ENCODE data around the gene C4A. TPM values are rescaled to one million over a fixed set of nuclear protein-coding genes. Genes with fewer than 3 reads are reported as not detected.

The C4A gene
- total and polyA plus RNA-seq, 2 of the 13 experiments (the other 11 are each of a cell fraction or from before 2014, with no cell fraction given) = 165 to 478 TPM

DNA sequence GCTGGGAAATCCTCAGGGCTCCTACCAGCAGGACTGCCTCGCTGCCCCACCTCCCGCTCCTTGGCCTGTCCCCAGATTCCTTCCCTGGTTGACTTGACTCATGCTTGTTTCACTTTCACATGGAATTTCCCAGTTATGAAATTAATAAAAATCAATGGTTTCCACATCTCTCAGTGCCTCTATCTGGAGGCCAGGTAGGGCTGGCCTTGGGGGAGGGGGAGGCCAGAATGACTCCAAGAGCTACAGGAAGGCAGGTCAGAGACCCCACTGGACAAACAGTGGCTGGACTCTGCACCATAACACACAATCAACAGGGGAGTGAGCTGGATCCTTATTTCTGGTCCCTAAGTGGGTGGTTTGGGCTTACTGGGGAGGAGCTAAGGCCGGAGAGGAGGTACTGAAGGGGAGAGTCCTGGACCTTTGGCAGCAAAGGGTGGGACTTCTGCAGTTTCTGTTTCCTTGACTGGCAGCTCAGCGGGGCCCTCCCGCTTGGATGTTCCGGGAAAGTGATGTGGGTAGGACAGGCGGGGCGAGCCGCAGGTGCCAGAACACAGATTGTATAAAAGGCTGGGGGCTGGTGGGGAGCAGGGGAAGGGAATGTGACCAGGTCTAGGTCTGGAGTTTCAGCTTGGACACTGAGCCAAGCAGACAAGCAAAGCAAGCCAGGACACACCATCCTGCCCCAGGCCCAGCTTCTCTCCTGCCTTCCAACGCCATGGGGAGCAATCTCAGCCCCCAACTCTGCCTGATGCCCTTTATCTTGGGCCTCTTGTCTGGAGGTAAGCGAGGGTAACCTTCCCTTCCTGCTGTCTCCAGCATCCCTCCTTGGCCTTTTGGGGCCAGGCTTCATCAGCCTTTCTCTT lies 36.1 kb upstream of the C4A start, which contains the start of gene CFB (continued):
- peak; percentile 13; the same call in 1 of the 2 replicates for TF ChIP-seq ZNF274 (CRISPR knock-in tag; IDR thresholded peaks at IDR 0.05)
- TF ChIP-seq, protein P1, sequence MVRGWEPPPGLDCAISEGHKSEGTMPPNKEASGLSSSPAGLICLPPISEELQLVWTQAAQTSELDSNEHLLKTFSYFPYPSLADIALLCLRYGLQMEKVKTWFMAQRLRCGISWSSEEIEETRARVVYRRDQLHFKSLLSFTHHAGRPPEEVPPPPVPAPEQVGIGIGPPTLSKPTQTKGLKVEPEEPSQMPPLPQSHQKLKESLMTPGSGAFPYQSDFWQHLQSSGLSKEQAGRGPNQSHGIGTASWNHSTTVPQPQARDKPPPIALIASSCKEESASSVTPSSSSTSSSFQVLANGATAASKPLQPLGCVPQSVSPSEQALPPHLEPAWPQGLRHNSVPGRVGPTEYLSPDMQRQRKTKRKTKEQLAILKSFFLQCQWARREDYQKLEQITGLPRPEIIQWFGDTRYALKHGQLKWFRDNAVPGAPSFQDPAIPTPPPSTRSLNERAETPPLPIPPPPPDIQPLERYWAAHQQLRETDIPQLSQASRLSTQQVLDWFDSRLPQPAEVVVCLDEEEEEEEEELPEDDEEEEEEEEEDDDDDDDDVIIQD (CRISPR knock-in tag; IDR thresholded peaks at IDR 0.05; ENCODE audit: low read depth) = peak; percentile 57
- TF ChIP-seq MAZ (IDR thresholded peaks at IDR 0.05; ENCODE audit: borderline replicate concordance, low read depth, low read length) = peak; percentile 85
- TF ChIP-seq MAZ (CRISPR knock-in tag; IDR thresholded peaks at IDR 0.05; ENCODE audit: low read depth) = peak; percentile 82; the same call in 1 of the 2 replicates
- TF ChIP-seq, protein P2, sequence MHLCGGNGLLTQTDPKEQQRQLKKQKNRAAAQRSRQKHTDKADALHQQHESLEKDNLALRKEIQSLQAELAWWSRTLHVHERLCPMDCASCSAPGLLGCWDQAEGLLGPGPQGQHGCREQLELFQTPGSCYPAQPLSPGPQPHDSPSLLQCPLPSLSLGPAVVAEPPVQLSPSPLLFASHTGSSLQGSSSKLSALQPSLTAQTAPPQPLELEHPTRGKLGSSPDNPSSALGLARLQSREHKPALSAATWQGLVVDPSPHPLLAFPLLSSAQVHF (CRISPR knock-in tag; IDR thresholded peaks at IDR 0.05) = no peak
- TF ChIP-seq, protein P3, sequence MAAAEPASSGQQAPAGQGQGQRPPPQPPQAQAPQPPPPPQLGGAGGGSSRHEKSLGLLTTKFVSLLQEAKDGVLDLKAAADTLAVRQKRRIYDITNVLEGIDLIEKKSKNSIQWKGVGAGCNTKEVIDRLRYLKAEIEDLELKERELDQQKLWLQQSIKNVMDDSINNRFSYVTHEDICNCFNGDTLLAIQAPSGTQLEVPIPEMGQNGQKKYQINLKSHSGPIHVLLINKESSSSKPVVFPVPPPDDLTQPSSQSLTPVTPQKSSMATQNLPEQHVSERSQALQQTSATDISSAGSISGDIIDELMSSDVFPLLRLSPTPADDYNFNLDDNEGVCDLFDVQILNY (CRISPR knock-in tag; conservative IDR thresholded peaks at IDR 0.05) = peak; percentile 30; the same call in 1 of the 2 replicates
- no peak for TF ChIP-seq SIN3B (IDR thresholded peaks at IDR 0.05; ENCODE audit: low read length)
- TF ChIP-seq ATF7 (IDR thresholded peaks at IDR 0.05) = no peak
- no peak; the same call in none of the 2 replicates for TF ChIP-seq ATF7 (CRISPR knock-in tag; IDR thresholded peaks at IDR 0.05)
- no peak for TF ChIP-seq FIP1L1 (IDR thresholded peaks at IDR 0.05; ENCODE audit: borderline replicate concordance, insufficient read depth, low read depth, low read length)
- TF ChIP-seq ZNF775 (CRISPR knock-in tag; IDR thresholded peaks at IDR 0.05; ENCODE audit: borderline replicate concordance) = peak; percentile 66; the same call in 1 of the 2 replicates
- TF ChIP-seq, protein P4, sequence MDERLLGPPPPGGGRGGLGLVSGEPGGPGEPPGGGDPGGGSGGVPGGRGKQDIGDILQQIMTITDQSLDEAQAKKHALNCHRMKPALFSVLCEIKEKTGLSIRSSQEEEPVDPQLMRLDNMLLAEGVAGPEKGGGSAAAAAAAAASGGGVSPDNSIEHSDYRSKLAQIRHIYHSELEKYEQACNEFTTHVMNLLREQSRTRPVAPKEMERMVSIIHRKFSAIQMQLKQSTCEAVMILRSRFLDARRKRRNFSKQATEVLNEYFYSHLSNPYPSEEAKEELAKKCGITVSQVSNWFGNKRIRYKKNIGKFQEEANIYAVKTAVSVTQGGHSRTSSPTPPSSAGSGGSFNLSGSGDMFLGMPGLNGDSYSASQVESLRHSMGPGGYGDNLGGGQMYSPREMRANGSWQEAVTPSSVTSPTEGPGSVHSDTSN (CRISPR knock-in tag; IDR thresholded peaks at IDR 0.05) = peak; percentile 90
- TF ChIP-seq, protein P5, sequence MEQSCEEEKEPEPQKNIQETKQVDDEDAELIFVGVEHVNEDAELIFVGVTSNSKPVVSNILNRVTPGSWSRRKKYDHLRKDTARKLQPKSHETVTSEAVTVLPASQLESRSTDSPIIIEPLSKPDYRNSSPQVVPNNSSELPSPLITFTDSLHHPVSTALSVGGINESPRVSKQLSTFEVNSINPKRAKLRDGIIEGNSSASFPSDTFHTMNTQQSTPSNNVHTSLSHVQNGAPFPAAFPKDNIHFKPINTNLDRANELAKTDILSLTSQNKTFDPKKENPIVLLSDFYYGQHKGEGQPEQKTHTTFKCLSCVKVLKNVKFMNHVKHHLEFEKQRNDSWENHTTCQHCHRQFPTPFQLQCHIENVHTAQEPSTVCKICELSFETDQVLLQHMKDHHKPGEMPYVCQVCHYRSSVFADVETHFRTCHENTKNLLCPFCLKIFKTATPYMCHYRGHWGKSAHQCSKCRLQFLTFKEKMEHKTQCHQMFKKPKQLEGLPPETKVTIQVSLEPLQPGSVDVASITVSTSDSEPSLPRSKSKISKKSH (CRISPR knock-in tag; IDR thresholded peaks at IDR 0.05; ENCODE audit: borderline replicate concordance) = no peak; the same call in 1 of the 2 replicates
- TF ChIP-seq MEIS2 (CRISPR knock-in tag; IDR thresholded peaks at IDR 0.05) = peak; percentile 90
- TF ChIP-seq NCOA1 (CRISPR knock-in tag; IDR thresholded peaks at IDR 0.05) = no peak; the same call in 1 of the 2 replicates
- no peak for TF ChIP-seq CENPT (CRISPR knock-in tag; IDR thresholded peaks at IDR 0.05; ENCODE audit: low read depth)
- TF ChIP-seq, protein P6, sequence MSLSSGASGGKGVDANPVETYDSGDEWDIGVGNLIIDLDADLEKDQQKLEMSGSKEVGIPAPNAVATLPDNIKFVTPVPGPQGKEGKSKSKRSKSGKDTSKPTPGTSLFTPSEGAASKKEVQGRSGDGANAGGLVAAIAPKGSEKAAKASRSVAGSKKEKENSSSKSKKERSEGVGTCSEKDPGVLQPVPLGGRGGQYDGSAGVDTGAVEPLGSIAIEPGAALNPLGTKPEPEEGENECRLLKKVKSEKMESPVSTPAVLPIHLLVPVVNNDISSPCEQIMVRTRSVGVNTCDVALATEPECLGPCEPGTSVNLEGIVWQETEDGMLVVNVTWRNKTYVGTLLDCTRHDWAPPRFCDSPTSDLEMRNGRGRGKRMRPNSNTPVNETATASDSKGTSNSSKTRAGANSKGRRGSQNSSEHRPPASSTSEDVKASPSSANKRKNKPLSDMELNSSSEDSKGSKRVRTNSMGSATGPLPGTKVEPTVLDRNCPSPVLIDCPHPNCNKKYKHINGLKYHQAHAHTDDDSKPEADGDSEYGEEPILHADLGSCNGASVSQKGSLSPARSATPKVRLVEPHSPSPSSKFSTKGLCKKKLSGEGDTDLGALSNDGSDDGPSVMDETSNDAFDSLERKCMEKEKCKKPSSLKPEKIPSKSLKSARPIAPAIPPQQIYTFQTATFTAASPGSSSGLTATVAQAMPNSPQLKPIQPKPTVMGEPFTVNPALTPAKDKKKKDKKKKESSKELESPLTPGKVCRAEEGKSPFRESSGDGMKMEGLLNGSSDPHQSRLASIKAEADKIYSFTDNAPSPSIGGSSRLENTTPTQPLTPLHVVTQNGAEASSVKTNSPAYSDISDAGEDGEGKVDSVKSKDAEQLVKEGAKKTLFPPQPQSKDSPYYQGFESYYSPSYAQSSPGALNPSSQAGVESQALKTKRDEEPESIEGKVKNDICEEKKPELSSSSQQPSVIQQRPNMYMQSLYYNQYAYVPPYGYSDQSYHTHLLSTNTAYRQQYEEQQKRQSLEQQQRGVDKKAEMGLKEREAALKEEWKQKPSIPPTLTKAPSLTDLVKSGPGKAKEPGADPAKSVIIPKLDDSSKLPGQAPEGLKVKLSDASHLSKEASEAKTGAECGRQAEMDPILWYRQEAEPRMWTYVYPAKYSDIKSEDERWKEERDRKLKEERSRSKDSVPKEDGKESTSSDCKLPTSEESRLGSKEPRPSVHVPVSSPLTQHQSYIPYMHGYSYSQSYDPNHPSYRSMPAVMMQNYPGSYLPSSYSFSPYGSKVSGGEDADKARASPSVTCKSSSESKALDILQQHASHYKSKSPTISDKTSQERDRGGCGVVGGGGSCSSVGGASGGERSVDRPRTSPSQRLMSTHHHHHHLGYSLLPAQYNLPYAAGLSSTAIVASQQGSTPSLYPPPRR (CRISPR knock-in tag; IDR thresholded peaks at IDR 0.05; ENCODE audit: borderline replicate concordance) = peak; percentile 74

Measured in HepG2 (cell line).